Mammary epithelial cell (primary cell): Measurements from ENCODE around the gene CD47.

Experiments
- CTCF ChIP-seq, 2 donors: IDR thresholded peaks in 1 of 2; conservative IDR thresholded peaks in 1 of 2; 2 replicates each; pipeline ENCODE4 v1.5.1; 2011 to 2012; ENCODE audit warnings: inconsistent platforms in 2 of 2, low read length in 2 of 2, mild to moderate bottlenecking in 2 of 2, control low read depth in 1 of 2, low read depth in 1 of 2; ENCODE audit not compliant: insufficient read depth in 1 of 2; ENCODE audit errors: extremely low read depth in 1 of 2
- EZH2 ChIP-seq: IDR thresholded peaks from 2 replicates; pipeline ENCODE4 v1.6.1; 2012; ENCODE audit warnings: low read length, inconsistent platforms, borderline replicate concordance

GRCh38 chr3:108036984-108037741 lies 53.7 kb downstream of the CD47 start:
- TF ChIP-seq CTCF (conservative IDR thresholded peaks at IDR 0.05 in 1 of 2, IDR thresholded peaks at IDR 0.05 in 1 of 2; ENCODE audit: extremely low read depth in 1 of 2, insufficient read depth in 1 of 2, low read depth in 1 of 2, low read length in 2 of 2) (no peak), EZH2 (no peak)
